Retina (tissue), 1 donor: ENCODE data around the gene ZNF420.
A peak's percentile ranks its signal among the peaks of the same experiment; 100 is the strongest.

Experiments
- DNase-seq: peaks from one replicate; pipeline ENCODE4 v3.0.0-alpha.2; 2016

Gene ZNF420

GRCh38 chr19:37160153-37160552 is 81.9 kb downstream of the ZNF420 start:
- no peak for DNase-seq

- no peak for DNase-seq
Measured at GRCh38 chr19:37165635-37166034, 87.4 kb downstream of the ZNF420 start.

DNA sequence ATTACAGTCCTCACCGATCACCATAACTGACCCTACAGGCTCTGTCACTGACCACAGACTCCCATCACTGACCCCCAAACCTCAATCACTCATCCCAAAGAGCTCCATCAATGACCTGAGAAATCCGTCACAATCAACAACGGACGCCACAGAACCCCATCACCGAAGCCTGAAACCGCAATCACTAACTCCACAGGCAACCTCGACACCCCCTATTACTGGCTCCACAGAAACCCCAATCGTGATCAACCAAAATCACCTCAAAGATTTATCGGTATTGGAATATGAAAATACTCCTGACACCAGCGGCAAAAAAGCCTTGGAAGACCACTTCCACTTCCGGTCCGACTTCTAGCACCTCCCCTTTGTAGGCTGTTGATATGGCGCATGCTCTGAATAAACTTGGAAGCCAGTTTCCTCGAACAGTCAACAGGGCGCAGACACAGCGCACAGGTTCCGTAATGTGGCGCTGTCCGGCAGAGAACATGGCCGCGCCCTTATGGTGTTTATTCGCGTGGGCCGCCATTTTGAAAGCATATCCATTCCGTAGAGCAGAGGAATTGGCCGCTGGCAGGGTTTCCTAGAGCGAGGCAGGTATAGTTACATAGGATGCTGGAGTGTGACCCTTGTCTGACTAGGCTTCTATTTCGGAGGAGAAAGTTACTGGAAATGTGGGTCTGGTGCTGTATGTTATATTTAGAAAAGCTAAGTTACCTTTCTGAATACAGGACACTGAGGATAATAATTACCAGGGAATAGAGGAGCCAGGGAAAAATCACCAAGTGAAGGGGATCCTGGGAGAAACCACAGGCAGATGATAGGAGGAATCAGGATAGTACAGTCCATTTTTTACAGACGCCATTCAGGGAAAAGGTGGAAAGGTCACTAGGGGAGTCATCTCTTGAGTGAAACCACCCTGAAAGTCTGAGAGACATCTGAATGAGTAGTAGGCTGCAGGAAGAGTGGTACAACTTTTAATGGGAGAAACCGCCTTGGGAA is 94.4 kb downstream of the ZNF420 start, which contains the start of gene ZNF585A:
Gene ZNF585A (minus strand): TSS at position 328 of the 999 bp plus-strand sequence. CDS start 2,785 bp downstream, outside the sequence.
- DNase-seq = peak; percentile 90
